BJ (cell line): Measurements from ENCODE around the gene DCAF6. TPM values are rescaled to one million over a fixed set of nuclear protein-coding genes. Genes with fewer than 3 reads are reported as not detected.

Source experiments
- CTCF ChIA-PET: fragments of 350-600 bp; formaldehyde crosslinking; extraction: SDS; loops from one replicate; lab custom pipeline; 2021; ENCODE audit warnings: antibody characterized with exemption, inconsistent platforms; lab: Yijun Ruan, JAX
- POLR2A ChIA-PET: fragments of 300-600 bp; sonication (Branson Sonifier 250); formaldehyde crosslinking; extraction: SDS; loops from one replicate; lab custom pipeline; 2021; ENCODE audit warnings: antibody characterized with exemption; lab: Charles Lee
- DNase-seq: peaks from one replicate; pipeline ENCODE4 v3.0.0-alpha.2; 2011; ENCODE audit warnings: low read depth
- H3K27me3 ChIP-seq: 2 replicates; pipeline ENCODE4 v1.6.0; 2011; ENCODE audit warnings: low read length; ENCODE audit not compliant: control insufficient read depth, insufficient read depth
- H3K36me3 ChIP-seq: 2 replicates; pipeline ENCODE4 v1.5.1; 2011; ENCODE audit warnings: low read length; ENCODE audit not compliant: control insufficient read depth, insufficient read depth
- H3K4me3 ChIP-seq: 2 replicates; pipeline ENCODE4 v1.5.1; 2011; ENCODE audit warnings: low read depth, mild to moderate bottlenecking, control low read depth, low read length
- polyA plus RNA-seq: library from polyadenylated mRNA; depleted of rRNA; stranded (reverse); fragments of >200 nt; gene quantifications from 2 replicates; pipeline ENCODE4 v1.2.3, GENCODE V29; 2011
- TF ChIP-seq, protein P1 (sequence below): IDR thresholded peaks from 2 replicates; pipeline ENCODE4 v1.5.1; 2011; ENCODE audit warnings: low read depth, mild to moderate bottlenecking, control low read depth, inconsistent platforms, low read length, moderate library complexity; ENCODE audit not compliant: insufficient read depth

DCAF6 gene
- polyA plus RNA-seq, 1 experiment: 50.8 TPM

DNA sequence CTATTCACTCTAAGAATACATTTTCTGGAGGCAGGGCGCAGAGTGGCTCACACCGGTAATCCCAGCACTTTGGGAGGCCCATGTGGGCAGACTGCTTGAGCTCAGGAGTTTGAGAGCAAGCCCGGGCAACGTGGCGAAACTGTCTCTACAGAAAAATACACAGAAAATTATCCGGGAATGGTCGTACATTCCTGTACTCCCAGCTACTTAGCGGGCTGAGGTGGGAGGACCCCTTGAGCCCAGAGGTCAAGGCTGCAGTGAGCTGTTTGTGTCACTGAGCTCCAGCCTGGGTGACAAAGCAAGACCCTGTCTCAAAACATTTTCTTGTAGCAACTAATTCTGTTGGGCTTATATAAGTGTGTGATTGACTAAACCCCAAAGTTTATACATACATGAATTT lies 169.8 kb downstream of the DCAF6 start:
- Histone ChIP-seq H3K27me3 (no peaks in the 10 kb centered on the region), H3K36me3 (peaks cover 4% of the 10 kb centered on the region), H3K4me3 (no peak overlapping the region)
- no peak for DNase-seq
- TF ChIP-seq, protein P1, sequence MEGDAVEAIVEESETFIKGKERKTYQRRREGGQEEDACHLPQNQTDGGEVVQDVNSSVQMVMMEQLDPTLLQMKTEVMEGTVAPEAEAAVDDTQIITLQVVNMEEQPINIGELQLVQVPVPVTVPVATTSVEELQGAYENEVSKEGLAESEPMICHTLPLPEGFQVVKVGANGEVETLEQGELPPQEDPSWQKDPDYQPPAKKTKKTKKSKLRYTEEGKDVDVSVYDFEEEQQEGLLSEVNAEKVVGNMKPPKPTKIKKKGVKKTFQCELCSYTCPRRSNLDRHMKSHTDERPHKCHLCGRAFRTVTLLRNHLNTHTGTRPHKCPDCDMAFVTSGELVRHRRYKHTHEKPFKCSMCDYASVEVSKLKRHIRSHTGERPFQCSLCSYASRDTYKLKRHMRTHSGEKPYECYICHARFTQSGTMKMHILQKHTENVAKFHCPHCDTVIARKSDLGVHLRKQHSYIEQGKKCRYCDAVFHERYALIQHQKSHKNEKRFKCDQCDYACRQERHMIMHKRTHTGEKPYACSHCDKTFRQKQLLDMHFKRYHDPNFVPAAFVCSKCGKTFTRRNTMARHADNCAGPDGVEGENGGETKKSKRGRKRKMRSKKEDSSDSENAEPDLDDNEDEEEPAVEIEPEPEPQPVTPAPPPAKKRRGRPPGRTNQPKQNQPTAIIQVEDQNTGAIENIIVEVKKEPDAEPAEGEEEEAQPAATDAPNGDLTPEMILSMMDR: no peak
- POLR2A ChIA-PET: no interaction called here
- CTCF ChIA-PET: no interaction called here

DNA sequence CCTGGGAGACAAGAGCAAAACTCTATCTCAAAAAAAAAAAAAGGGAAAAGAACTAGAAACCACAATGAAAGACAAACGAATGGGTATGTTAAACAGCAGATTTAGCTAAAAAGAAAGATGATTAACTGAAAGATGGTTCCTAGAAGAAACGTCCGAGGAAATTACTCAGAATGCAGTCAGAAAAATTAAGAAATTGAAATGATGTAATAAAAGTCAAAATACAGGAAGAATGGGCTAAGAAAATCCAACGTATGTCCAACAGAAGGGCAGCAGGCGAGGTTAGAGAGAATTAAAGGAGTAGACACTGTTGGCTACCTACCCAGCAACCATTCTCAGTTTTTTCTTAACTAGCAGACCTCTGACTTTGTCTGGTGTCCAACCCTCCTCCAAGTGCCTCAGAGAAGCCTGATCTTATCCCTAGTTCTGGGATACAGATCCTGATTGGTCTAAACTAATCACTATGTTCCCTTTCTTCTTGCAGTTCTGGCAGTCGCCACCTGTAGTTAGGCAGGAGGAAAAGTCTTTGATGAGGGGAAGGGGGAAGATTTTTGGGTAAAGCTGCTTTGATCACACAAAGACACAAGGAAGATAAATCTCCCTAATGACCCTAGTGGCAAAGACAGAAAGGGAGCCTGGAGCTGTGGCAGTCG lies 174.5 kb downstream of the DCAF6 start:
- POLR2A ChIA-PET: no interaction called here
- CTCF ChIA-PET: no interaction called here
- no peak overlapping the region for H3K4me3 ChIP-seq
- TF ChIP-seq, protein P1: no peak
- H3K27me3 ChIP-seq: no peaks in the 10 kb centered on the region
- 0 out of 2 replicates have a peak, but pooled peaks cover 1% of the 10 kb centered on the region for H3K36me3 ChIP-seq
- DNase-seq: no peak

DNA sequence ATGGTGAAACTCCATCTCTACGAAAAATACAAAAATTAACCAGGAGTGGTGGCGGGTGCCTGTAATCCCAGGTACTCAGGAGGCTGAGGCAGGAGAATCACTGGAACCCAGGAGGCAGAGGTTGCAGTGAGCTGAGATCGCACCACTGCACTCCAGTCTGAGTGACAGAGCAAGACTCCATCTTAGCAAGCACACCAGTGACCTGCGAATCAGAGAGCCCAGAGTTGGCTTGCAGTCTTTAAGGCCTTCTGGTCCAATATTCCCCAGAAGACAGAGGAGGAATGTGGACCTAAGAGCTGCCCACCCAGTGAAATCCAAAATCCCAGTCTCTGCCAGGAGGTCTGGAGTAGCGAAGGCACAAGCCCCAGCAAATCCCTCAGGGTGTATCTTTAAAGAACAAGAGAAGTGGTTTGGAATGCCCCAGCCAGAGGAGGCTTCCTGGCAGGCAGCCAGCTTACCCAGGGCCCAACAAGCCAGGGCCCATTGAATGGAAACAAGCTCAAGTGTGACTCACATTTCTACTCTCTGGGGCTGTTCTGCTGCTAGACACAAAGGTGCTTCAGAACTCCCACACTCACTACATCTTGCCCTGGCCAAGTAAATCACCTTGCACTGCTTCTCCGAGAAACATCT lies 176.3 kb downstream of the DCAF6 start:
- ChIA-PET POLR2A (no interaction called here), CTCF (interaction anchor here (0.6 to 1.1 kb wide), 2 partner anchors 25 to 27 kb away, joined by 3 read pairs; no protein-coding TSS in a partner anchor)
- Histone ChIP-seq H3K4me3 (no peak overlapping the region), H3K36me3 (0 out of 2 replicates have a peak, but pooled peaks cover 1% of the 10 kb centered on the region), H3K27me3 (no peaks in the 10 kb centered on the region)
- DNase-seq: no peak
- TF ChIP-seq, protein P1: no peak

DNA sequence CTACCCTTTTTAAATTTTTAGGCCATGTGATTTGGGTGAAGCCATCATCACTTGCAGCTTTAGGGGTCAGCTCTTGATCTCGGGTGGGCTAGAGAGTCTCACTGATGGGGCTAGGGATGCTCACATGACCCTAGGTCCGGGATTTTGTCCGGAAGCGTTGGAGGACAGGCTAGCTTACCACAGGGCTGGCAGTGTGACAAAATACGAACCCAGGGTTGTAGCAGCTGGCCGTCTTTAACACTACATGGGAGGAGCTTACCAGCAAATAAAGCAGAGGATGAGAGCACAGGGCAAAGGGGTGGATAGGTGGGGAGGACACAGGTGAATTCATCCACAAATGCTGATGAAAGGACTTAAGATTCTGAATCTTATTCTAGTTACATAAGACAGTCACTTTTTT lies 178.4 kb downstream of the DCAF6 start:
- CTCF ChIA-PET: interaction anchor here (0.5 to 1.2 kb wide), 4 partner anchors 10 to 33 kb away, joined by 3 read pairs; no protein-coding TSS in a partner anchor
- POLR2A ChIA-PET: no interaction called here
- DNase-seq: no peak

DNA sequence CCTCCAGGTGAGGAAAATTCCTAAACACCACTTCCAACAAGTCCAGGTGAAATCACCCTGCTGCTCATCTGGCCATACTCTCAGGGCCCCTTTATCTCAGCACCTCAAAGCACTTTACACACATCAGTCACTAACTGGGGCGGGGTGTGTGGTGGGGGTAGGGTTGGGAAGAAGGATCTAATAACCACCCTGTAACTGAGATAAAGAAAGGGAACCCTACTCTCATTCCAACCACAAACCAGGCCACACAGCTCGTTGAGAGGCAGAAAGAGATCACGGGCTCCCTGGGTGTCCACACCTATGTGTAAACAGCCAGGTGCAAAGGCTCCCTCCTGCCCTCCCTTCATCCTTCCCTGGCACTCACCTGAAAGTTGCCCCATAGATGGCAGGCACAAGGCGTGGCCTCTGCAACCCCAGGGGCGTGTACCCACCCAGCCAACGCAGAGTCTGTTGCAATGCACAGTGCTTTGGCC lies 179.9 kb downstream of the DCAF6 start:
- no peak for DNase-seq
- Histone ChIP-seq H3K27me3 (no peaks in the 10 kb centered on the region), H3K4me3 (no peak overlapping the region), H3K36me3 (no peaks in the 10 kb centered on the region)
- ChIA-PET CTCF (interaction anchor here (1.0 kb wide), 1 partner anchor 12 kb away, joined by 3 read pairs; no protein-coding TSS in a partner anchor), POLR2A (no interaction called here)
- TF ChIP-seq, protein P1: no peak

More for the DNA sequence above, 178.4 kb downstream of the DCAF6 start:
- TF ChIP-seq, protein P1: no peak
- Histone ChIP-seq H3K36me3 (0 out of 2 replicates have a peak, but pooled peaks cover 1% of the 10 kb centered on the region), H3K4me3 (no peak overlapping the region), H3K27me3 (no peaks in the 10 kb centered on the region)
